Urinary bladder (tissue), 4 donors: ENCODE data around the gene PHIP. TPM values are rescaled to one million over a fixed set of nuclear protein-coding genes. Genes with fewer than 3 reads are reported as not detected.

Experiments
- DNase-seq: peaks from one replicate; pipeline ENCODE4 v3.0.0-alpha.2; 2015; ENCODE audit errors: extremely low spot score
- H3K27ac ChIP-seq: one replicate; pipeline ENCODE4 v1.5.1; 2013; ENCODE audit warnings: low read depth, mild to moderate bottlenecking, moderate library complexity
- H3K36me3 ChIP-seq: one replicate; pipeline ENCODE4 v1.6.1; 2013; ENCODE audit warnings: mild to moderate bottlenecking, moderate library complexity; ENCODE audit not compliant: insufficient read depth
- H3K4me1 ChIP-seq: one replicate; pipeline ENCODE4 v1.6.1; 2013; ENCODE audit warnings: mild to moderate bottlenecking, moderate library complexity; ENCODE audit not compliant: insufficient read depth
- H3K4me3 ChIP-seq: one replicate; pipeline ENCODE4 v1.5.1; 2013; ENCODE audit warnings: low read depth, low read length
- WGBS: extraction: QIAGEN DNeasy Blood & Tissue Kit; methylation state at CpG from one replicate; pipeline ENCODE4 v1.1.7; 2013; 5-methylcytosine and 5-hydroxymethylcytosine counted together
- polyA plus RNA-seq: library from polyadenylated mRNA; stranded (reverse); fragments of 200-250 nt; gene quantifications from one replicate; pipeline ENCODE4 v1.2.3, GENCODE V29; 2013
- total RNA-seq: library from RNA; depleted of rRNA; stranded (reverse); fragments of >200 nt; gene quantifications from one replicate; pipeline ENCODE4 v1.2.3, GENCODE V29; 2014
- donor health status: healthy with polysubstance abuse.
- donor health status: healthy.

Gene PHIP
- total and polyA plus RNA-seq, 2 donors: 11.1 to 89.9 TPM

DNA sequence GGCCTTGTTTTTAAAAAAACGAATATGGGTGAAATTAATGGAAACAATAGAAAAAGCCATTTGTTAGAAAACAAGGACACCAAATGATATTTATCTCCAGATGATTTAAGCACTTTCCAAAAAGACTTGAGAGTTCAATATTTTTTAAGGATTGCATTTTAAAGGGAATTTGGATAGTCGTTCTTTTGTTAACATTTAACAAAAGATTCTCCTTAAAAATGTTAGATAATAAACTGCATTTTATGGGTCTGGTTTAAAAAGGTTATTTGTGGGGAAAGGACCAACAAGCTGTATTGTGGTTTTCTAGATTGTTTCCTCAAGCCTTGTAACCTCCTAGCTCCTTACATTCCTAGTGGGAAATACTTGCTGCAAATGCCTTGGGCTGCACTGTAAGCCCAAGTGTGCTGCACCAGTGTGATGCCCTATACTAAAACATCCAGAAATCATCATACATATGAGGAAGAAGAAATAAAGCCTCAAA, 1.5 kb upstream of the PHIP start:
- H3K27ac ChIP-seq: no peak overlapping the region
- no peaks in the 10 kb centered on the region for H3K4me1 ChIP-seq
- WGBS: 34% methylated on average over 2 of the region's 2 CpGs
- H3K4me3 ChIP-seq: no peak overlapping the region
- DNase-seq: no peak
- H3K36me3 ChIP-seq: no peaks in the 10 kb centered on the region

DNA sequence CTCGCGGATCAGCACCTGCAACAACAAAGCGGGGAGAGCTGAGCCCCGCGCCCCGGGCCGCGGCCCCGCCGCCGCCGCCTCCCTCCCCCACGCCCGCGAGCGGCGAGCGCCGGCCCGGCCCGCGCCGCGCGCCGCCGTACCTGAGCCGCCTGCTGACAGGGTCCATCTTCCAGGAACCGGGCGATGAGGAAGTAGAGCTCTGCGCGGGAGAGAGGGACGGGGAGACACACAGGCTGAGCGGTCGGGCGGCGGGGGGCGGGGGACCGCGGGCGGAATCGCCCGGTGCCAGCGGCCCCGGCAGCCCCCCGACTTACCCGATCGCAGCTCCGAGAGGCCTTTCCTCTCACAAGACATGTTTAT, 359 bp downstream of the PHIP start:
- no peaks in the 10 kb centered on the region for H3K36me3 ChIP-seq
- H3K4me1 ChIP-seq: no peaks in the 10 kb centered on the region
- peak overlapping the region; percentile 100 for H3K4me3 ChIP-seq
- peak overlapping the region; percentile 95 for H3K27ac ChIP-seq
- WGBS: under 1% methylated on average over 49 of the region's 49 CpGs
- no peak for DNase-seq

DNA sequence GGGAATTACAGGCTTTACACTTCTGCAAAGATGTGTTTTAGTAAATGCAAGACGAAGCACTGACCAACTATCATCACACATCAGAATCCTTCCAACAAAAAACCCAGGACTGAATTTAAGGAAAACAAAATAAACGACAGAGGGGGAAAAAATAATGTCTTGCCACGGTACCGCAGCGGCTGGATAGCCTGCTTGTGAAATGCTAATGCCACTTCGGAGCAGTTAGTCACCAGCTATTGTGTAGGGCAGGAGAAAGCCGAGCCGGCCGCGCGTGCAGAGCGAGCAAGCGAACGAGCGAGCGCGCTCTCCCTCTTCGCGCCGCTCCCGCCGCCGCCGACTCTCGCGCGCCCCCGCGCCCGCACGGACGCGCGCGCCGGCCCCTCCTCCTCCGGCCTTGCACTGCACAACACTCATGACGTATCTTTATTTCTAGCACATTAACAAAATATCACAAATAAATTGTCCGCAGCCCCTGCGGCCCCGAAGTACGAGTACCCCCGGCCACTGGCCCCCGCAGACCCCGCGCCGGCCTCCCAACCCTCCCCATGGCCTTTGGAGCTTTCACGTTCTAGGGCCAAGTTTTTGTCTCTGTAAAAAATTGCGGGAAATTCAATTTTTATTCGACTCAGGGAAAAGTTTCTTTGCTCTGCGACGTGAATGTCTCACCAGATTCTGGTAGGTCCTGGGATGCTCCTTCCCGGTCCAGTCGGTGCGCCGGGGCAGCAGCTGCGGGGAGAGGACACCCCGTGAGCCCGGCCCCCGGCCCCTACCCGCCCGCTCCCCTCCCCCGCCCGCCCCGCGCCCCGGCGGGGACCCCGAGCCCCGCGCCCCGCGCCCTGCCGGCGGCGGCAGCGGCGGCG, 1.0 kb downstream of the PHIP start:
- WGBS: 1% methylated on average over 73 of the region's 79 CpGs

DNA sequence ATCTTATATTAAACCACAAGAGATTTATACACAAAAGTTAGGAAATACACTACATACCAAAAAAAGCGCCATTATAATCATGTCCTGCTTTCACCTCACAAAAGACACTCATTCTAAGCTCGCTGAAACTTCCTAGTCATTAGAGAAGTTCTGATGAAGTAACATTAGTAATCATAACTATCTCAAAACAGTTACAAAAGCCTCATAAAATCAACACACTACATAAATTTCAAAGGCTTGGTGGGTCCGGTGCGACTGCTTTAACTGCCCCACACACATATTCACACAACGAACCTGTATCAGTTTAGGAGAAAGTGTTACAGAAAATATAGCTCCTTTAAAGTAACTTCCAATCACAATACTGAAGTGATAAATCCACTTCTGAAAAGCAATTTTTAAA, 1.9 kb downstream of the PHIP start:
- Histone ChIP-seq H3K4me1 (no peaks in the 10 kb centered on the region), H3K36me3 (no peaks in the 10 kb centered on the region), H3K27ac (no peak overlapping the region), H3K4me3 (peak overlapping the region; percentile 20)
- 9% methylated on average over 5 of the region's 5 CpGs for WGBS
- peak; percentile 13 for DNase-seq

More for the DNA sequence above, 1.0 kb downstream of the PHIP start:
- H3K4me3 ChIP-seq: peak overlapping the region; percentile 100
- no peaks in the 10 kb centered on the region for H3K4me1 ChIP-seq
- peak; percentile 69 for DNase-seq
- peak overlapping the region; percentile 99 for H3K27ac ChIP-seq
- no peaks in the 10 kb centered on the region for H3K36me3 ChIP-seq

DNA sequence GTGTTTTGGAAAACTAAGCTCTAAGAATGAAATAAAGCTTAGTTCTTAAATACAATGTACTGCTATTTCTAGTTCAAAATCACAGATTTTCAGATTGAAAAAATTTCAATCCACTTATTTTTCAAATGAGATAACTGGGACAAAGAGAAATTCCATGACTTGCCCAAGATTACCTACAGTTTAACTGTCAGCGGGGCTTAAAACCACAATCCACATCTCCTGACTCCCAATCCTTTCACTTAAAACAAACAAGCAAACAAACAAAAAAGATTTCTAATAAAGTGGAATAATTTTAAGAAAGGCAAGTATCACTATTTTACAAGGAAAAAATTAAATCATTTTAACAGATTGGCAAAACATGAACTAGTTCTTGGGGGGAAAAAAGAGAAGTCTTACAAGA, 4.2 kb downstream of the PHIP start:
- Histone ChIP-seq H3K27ac (peak overlapping the region; percentile 2), H3K4me3 (no peak overlapping the region), H3K36me3 (no peaks in the 10 kb centered on the region), H3K4me1 (peaks cover 2% of the 10 kb centered on the region)
- DNase-seq: no peak
- 93% methylated on average over 1 of the region's 1 CpG for WGBS

DNA sequence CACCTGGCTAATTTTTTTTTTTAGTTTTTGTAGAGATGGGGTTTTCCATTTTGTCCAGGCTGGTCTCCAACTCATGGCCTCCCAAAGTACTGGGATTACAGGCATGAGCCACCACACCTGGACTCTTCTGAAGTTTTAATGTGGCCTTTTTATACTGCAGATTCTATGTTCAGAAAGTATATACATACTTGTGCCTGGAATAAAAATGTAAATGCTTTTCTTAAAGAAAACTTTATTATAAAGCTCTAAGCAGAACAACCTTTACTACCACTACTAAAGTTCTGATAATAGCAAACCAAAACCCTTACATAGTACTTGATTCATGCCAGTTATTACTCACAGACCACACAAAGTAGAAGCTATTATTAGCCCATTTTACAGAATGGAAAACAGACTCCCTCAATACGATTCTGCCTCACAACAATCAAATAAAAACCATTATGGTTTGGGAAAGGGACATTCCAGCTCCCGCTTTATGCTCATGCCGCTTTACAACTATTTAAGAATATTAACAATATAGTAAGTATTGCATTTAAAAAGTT, 5.3 kb downstream of the PHIP start:
- H3K36me3 ChIP-seq: no peaks in the 10 kb centered on the region
- DNase-seq: no peak
- 93% methylated on average over 3 of the region's 3 CpGs for WGBS
- peaks cover 2% of the 10 kb centered on the region for H3K4me1 ChIP-seq
- H3K4me3 ChIP-seq: no peak overlapping the region
- no peak overlapping the region for H3K27ac ChIP-seq

DNA sequence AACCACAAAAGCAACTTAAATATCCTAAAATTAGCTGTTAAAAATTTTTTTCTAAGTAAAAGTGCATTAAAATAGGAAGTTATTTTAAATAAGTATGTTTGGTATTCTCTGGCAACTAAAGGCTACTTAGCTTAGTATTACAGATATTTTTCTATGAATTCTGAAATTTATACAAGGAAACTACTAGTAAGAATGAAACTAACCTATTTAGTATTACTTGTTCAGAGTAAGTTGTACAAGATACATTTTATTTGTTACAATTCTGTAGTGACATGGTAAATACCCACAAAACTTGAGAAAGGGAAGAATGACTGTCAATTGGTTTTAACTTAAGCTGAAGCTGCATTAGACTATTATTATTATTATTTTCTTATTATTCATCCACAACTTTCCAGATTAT, 6.5 kb downstream of the PHIP start:
- Histone ChIP-seq H3K4me1 (peaks cover 2% of the 10 kb centered on the region), H3K4me3 (no peak overlapping the region), H3K36me3 (no peaks in the 10 kb centered on the region), H3K27ac (no peak overlapping the region)
- no peak for DNase-seq

DNA sequence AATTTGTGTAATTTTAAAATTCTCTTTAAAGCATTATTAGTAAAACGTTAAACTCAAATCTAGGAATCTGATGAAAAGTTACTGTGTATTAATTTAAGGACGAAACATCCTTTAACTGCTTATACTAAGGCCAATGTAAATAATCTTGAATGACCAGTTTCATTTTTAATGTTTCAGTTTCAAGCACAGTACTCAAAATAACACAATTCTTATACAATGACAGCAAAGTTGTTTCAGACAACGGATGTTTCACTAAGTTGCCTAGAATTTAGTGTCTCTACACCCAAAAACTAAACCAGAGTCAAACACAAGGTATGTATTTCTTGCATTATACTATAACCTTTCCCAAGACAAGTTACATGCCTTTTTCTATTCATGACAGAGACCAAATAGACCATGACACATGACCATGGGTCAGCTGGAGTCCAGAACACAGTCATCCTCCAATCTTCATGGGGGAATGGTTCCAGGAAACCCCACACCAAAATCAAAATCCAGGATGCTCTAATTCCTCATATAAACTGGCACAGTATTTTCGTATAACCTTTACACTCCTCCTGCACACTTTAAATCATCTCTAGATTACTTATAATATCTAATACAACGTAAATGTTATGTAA, 7.7 kb downstream of the PHIP start:
- Histone ChIP-seq H3K27ac (no peak overlapping the region), H3K4me3 (no peak overlapping the region), H3K36me3 (no peaks in the 10 kb centered on the region), H3K4me1 (peaks cover 2% of the 10 kb centered on the region)
- WGBS: 67% methylated on average over 5 of the region's 5 CpGs
- DNase-seq: no peak

DNA sequence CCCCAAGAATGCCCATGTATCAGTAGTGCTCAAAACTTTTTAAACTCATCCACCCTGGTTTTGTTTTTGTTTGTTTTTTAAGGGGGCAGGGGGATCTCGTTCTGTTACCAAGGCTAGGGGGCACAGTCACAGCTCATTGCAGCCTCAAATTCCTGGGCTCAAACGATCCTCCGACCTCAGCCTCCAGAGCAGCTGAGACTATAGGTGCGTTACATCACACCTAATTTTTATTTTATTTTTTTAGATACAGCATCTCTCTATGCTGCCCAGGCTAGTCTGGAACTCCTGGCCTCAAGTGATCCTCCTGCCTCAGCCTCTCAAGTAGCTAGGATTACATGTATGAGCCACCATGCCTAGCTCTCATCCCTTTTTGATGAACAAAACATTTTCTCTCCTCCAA, 11.2 kb downstream of the PHIP start:
- Histone ChIP-seq H3K4me3 (no peak overlapping the region), H3K4me1 (peaks cover 3% of the 10 kb centered on the region), H3K36me3 (no peaks in the 10 kb centered on the region), H3K27ac (no peak overlapping the region)
- no peak for DNase-seq
- 94% methylated on average over 4 of the region's 4 CpGs for WGBS

DNA sequence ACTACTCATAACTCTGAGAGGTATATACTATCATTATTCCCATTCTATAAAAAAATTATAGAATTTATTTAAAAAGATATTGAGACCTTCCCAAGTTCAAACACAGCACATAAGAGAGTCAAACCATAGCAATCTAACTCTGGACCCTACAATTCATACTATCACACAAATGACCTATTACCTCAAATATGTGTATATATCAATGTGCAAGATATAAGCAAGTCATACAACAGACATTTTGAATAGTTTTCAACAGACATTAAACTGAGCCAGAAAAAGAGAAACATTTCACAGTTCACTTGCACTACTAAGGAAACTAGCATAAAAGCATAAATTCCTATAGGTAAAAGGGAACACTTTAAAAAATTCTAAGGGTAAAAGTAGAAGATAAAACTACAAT, 11.7 kb downstream of the PHIP start:
- Histone ChIP-seq H3K36me3 (no peaks in the 10 kb centered on the region), H3K27ac (no peak overlapping the region), H3K4me1 (peaks cover 3% of the 10 kb centered on the region), H3K4me3 (no peak overlapping the region)
- no peak for DNase-seq

DNA sequence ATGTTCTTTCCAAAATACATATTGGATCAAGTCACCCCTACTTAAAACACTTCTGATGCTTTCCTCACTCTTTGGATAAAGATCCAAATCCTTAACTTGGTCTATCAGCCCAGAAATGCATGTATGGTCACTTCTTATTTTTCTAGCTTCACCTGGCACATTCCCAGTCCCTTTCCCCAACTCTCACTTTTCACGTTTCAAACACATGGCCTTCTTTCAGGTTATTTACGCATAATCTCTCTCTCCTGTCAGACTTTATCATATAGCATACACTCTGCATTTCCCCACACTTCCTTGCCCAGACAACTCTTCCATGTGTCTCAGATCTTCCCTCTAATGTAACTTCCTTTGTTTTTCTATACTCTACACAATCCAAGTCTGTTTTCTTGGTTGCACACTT, 12.8 kb downstream of the PHIP start:
- DNase-seq: no peak
- Histone ChIP-seq H3K4me1 (peaks cover 2% of the 10 kb centered on the region), H3K36me3 (no peaks in the 10 kb centered on the region), H3K4me3 (no peak overlapping the region), H3K27ac (no peak overlapping the region)
- WGBS: 68% methylated on average over 2 of the region's 2 CpGs

DNA sequence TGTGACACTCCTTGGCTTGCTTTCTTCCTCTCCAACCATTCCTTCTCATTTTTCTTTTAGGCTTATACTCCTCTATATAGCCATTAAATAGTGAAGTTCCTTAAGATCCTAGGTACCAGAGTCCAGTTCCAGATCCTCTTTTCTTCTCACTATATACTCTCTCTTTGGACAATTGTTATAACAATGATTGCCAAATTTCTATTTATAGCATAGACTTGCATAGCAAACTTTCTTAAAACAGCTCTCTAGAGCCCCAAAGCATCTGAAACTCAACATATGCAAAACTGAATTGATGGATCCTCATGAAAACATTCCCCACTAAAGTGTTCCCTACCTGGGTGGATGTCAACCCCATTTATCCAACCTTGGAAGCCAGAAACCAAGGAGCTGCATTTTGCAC, 13.4 kb downstream of the PHIP start:
- DNase-seq: no peak
- H3K4me3 ChIP-seq: no peak overlapping the region
- no peak overlapping the region for H3K27ac ChIP-seq
- H3K4me1 ChIP-seq: peaks cover 2% of the 10 kb centered on the region
- peaks cover 2% of the 10 kb centered on the region for H3K36me3 ChIP-seq

DNA sequence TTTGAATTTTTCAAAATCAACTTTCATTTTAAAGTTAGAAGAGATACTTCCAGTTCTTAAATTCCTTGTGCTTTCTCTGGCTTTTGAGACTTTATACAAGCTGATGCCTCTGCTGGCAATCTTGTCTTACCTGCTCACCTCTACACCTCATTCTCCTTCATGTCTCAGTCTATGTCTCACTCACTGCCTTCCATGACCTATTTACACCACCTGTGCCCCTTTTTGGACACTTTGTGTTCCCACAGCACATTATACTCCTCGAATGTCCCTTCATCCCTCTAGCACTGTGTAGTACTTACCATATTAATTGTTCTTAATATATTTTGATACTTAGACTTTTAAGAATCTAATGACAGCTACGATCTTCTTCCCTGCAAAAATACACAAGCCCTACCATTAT, 15.3 kb downstream of the PHIP start:
- no peak for DNase-seq
- Histone ChIP-seq H3K4me3 (no peak overlapping the region), H3K4me1 (peaks cover 2% of the 10 kb centered on the region), H3K27ac (no peak overlapping the region), H3K36me3 (peaks cover 4% of the 10 kb centered on the region)
- 90% methylated on average over 2 of the region's 2 CpGs for WGBS

DNA sequence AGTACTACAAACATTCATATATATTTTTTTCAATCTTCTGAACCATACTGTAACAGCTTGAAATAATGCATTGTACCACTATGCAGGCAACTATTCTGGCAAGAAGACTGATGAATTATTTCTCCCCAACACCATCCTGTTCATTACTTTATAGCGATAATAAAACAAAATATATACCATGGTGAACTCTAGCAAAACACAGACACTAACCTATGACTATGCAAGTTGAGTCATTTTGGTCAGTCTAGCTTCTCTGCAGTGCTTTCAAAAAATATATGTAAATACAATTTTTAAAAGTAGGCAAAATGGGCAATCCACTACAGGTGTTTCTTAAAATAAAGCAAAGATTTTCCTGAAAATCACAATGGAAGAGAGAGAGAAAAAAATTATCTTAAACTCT, 20.3 kb downstream of the PHIP start:
- no peaks in the 10 kb centered on the region for H3K4me1 ChIP-seq
- no peak overlapping the region for H3K4me3 ChIP-seq
- WGBS: 99% methylated on average over 1 of the region's 1 CpG
- H3K27ac ChIP-seq: no peak overlapping the region
- DNase-seq: no peak
- peaks cover 4% of the 10 kb centered on the region for H3K36me3 ChIP-seq
